ENCODE data around the gene LRRC4C. TPM values are rescaled to one million over a fixed set of nuclear protein-coding genes. Genes with fewer than 3 reads are reported as not detected.

LRRC4C gene
- total RNA-seq, 4 donors from 2014 or later = 0.38 to 3.5 (median 0.95) TPM; not detected in 1

DNA sequence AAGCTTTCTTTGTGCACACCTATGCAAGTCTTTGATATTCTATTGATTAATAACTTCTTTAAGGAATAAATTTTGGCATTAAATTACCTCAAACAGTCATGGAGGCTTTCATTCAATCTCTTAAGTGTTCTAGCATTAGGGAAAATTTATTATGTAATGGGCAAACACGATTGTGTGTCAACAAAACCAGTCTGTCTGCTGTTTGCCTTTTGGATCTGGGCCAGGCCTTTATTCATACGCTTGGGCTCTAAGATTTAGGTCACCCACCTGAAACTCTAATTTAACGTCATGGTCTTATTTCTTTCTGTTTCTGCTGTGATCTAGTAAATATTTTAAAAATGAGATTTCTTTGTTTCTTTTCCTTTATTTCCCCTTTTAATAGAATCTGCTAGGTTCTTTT is 1270.6 kb downstream of the LRRC4C start:
- ATAC-seq (ENCODE audit: low FRiP score) = no peak
- no peak for DNase-seq (ENCODE audit: low spot score)
- TF ChIP-seq, protein P1, sequence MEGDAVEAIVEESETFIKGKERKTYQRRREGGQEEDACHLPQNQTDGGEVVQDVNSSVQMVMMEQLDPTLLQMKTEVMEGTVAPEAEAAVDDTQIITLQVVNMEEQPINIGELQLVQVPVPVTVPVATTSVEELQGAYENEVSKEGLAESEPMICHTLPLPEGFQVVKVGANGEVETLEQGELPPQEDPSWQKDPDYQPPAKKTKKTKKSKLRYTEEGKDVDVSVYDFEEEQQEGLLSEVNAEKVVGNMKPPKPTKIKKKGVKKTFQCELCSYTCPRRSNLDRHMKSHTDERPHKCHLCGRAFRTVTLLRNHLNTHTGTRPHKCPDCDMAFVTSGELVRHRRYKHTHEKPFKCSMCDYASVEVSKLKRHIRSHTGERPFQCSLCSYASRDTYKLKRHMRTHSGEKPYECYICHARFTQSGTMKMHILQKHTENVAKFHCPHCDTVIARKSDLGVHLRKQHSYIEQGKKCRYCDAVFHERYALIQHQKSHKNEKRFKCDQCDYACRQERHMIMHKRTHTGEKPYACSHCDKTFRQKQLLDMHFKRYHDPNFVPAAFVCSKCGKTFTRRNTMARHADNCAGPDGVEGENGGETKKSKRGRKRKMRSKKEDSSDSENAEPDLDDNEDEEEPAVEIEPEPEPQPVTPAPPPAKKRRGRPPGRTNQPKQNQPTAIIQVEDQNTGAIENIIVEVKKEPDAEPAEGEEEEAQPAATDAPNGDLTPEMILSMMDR (IDR thresholded peaks at IDR 0.05) = no peak

DNA sequence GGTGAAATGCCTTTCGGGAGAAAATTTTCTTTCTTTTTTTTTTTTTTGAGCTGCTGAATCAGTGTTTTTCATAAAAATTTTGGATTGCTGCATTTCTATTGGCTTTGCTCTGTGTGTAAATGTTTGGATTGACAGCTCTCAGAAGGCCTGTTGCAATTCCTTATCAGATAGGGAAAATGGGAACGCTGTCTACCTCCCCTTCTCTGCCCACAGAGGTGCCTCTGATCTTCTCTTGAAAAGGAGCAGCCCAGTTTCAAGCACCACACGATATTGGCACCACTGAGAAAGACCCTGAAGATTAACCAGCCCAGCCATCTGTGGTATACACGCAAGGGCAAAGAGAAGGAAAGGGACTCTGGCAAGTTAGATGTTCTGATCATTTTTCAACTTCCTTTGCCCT is 1272.2 kb downstream of the LRRC4C start:
- DNase-seq (ENCODE audit: low spot score) = no peak
- TF ChIP-seq, protein P1 (IDR thresholded peaks at IDR 0.05) = no peak
- no peak for ATAC-seq (ENCODE audit: low FRiP score)

DNA sequence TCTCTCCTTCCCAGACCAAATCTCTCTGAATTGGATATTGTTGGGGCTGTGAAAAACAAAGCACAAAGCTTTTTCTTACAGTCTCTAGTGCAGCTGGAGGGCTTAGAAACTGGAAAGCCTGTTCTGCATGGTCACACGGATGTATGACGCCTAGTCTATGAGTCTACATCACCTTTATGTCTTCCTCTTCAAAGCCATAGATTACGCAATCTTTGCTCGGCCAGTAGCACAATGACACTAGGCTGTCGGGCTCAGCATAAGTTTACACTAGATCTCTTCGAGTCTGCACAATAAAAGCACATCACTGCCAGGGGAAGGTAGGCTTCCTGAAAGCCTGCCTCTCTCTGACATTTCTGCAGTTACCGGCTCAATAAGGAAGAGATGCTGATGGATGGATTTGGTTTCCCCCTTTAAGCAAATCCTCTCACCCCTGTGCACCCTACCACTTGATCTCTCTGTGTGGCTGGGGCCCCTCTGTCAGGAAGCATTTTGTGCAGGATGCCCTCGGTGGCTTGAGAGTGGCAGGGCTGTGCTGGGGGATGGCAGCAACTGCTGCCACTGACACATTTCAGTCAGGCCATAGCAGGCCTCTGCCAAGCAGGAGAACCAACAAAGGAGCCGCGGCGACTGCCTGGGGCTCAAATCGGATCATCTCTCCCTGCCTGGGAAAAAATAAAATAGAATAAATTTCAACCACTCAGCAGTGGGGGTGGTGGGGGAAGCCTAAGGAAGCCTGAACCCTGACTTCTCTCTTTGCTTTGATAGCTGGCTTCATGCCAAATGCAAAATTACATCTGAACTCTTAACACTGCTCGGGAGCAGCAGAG is 1272.8 kb downstream of the LRRC4C start:
- DNase-seq (ENCODE audit: low spot score) (no peak), ATAC-seq (ENCODE audit: low FRiP score) (no peak)
- TF ChIP-seq, protein P1 (IDR thresholded peaks at IDR 0.05) = no peak

DNA sequence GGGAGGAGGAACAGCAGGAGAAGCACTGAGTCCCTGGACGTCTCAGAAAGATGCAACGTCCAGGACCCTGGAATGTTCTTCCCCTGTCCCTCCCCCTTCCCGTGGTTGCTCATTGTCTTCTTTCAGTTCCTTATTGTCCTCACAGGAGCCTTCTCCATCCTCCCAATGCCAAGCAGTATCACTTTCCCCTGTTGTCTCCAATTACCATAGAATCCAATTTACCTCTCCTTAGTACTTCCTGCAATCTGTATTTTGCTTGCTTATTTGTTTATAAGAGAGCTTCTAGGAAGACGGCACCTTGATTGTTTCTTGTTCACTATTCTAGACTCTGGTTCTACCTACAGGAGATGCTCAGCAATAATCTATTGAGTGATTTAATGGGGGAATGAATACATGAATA is 1273.7 kb downstream of the LRRC4C start:
- TF ChIP-seq, protein P1 (IDR thresholded peaks at IDR 0.05) = no peak

DNA sequence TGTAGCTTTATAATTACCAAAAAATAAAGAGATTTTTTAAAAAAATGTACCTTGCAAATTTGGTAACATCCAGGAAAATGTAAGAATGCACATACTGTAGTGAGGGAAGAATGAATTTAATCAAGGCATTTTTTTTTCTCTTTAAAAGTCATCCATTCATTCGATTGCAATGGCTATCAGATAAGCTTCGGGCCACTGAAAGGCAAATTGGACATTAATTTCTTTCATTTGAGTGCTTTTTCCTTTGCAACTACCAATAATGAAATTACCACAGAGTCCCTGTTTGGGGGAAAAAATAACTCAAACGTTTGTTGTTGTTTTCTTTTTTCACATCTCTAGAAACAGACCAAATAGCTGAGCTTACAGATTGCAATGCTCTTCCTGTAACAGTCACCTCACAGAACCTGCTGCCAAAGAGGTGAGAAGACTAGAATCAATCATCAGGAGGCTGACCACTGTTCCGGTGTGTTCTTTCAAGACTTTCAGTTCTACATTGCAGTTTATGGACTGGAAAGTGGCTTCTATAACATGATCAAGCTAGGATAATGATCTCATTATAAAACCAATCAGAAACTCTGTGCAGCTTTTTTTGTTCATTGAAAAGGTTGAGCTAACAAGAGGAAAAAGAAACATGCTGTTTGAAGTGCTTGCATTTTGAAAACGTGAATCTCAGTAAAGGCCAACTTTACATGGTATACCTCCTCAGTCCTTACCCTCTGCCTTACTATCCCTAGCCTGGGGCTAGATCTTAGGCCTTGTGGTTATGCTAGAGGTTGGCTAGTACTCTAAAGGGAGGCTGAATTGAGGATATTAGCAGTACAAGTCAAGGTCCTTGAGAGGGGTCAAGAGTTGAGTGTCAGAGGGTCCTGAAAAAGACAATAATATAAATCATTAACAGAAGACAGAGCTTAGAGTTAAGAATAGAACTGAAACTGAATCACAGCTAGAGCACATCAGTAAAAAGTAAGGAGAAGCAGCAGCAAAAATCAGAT is 1276.1 kb downstream of the LRRC4C start:
- DNase-seq (ENCODE audit: low spot score) (no peak), ATAC-seq (ENCODE audit: low FRiP score) (no peak)
- TF ChIP-seq, protein P1 (IDR thresholded peaks at IDR 0.05) = no peak

More for the DNA sequence above, 1273.7 kb downstream of the LRRC4C start:
- no peak for ATAC-seq (ENCODE audit: low FRiP score)
- DNase-seq (ENCODE audit: low spot score) = no peak

DNA sequence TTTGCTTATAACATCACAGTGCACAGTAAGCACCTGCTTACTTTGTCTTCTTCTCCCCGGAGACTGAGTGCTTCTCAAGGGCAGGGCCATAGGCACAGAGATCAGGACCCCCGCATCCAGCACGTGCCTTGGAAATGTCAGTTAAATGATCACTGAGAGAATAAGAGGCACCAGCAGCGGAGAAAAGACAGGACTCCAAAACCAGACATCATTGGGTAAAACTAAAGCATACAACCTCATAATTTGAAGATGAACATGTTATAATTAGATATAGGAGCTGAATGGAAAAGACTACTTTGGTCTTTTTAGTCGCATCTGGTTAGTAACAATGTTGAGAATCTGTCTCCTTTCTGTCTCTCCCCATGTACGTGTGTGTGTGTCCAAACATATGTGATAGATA is 1279.9 kb downstream of the LRRC4C start:
- ATAC-seq (ENCODE audit: low FRiP score) (no peak), DNase-seq (ENCODE audit: low spot score) (no peak)
- TF ChIP-seq, protein P1 (IDR thresholded peaks at IDR 0.05) = no peak

Measured in omental fat pad (tissue), 4 donors.